Uterus (tissue), 4 donors: ENCODE results near the gene FBP1. TPM values are rescaled to one million over a fixed set of nuclear protein-coding genes. Genes with fewer than 3 reads are reported as not detected.

ENCODE experiments used
- DNase-seq, 2 donors: peaks; one replicate each; pipeline ENCODE4 v3.0.0-alpha.2; 2019 to 2020
- H3K27ac ChIP-seq, 2 donors: fragments of 200-600 bp; sonication (generic); 1 replicate in 1 of 2; 2 replicates in 1 of 2; pipeline ENCODE4 v1.5.1; 2016 to 2018
- H3K27me3 ChIP-seq, 2 donors: fragments of 200-600 bp; sonication (generic); one replicate each; pipeline ENCODE4 v1.5.1; 2018 to 2019; ENCODE audit warnings: control low read depth in 1 of 2
- H3K36me3 ChIP-seq, 2 donors: fragments of 200-600 bp; sonication (generic); one replicate each; pipeline ENCODE4 v1.5.1; 2019; ENCODE audit warnings: control low read depth in 1 of 2
- H3K4me1 ChIP-seq, 2 donors: fragments of 200-600 bp; sonication (generic); one replicate each; pipeline ENCODE4 v1.5.1; 2018 to 2019; ENCODE audit warnings: control low read depth in 1 of 2
- H3K4me3 ChIP-seq, 2 donors: fragments of 200-600 bp; sonication (generic); 1 replicate in 1 of 2; 2 replicates in 1 of 2; pipeline ENCODE4 v1.5.1; 2018 to 2019; ENCODE audit warnings: mild to moderate bottlenecking in 1 of 2
- H3K9me3 ChIP-seq, 2 donors: fragments of 200-600 bp; sonication (generic); one replicate each; pipeline ENCODE4 v1.5.1; 2019; ENCODE audit warnings: control low read depth in 1 of 2
- POLR2A ChIP-seq, 2 donors: fragments of 450-650 bp; IDR thresholded peaks; one replicate each; pipeline ENCODE4 v1.6.1; 2016; ENCODE audit warnings: antibody characterized with exemption in 2 of 2, mild to moderate bottlenecking in 1 of 2, moderate library complexity in 1 of 2
- intact Hi-C: fragments of 100-400 bp; cut with DNase I; formaldehyde crosslinking; loops from one replicate; pipeline ENCODE4 v1.15.1; 2023; ENCODE audit warnings: low total_unique reads
- total RNA-seq, 4 donors: library from RNA; depleted of rRNA in 3 of 4; stranded (reverse); fragments of >200 nt in 3 of 4; gene quantifications; one replicate each; pipeline versions ENCODE4 v1.1.0 to v1.2.4, GENCODE V29; 2014 to 2023
- TF ChIP-seq, protein P1 (sequence below), 4 experiments: fragments of 200-600 bp in 2 of 4; fragments of 450-650 bp in 2 of 4; sonication (generic) in 2 of 4; IDR thresholded peaks; one replicate each; pipeline ENCODE4 v1.5.1; 2016 to 2019; ENCODE audit warnings: antibody characterized with exemption in 4 of 4, mild to moderate bottlenecking in 2 of 4, moderate library complexity in 1 of 4
- donor health status: DM: yes; HTN: yes; CAD: no.

FBP1 gene
- total RNA-seq, 4 donors from 2014 or later = 0.29 to 2.6 (median 0.90) TPM; not detected in 1

DNA sequence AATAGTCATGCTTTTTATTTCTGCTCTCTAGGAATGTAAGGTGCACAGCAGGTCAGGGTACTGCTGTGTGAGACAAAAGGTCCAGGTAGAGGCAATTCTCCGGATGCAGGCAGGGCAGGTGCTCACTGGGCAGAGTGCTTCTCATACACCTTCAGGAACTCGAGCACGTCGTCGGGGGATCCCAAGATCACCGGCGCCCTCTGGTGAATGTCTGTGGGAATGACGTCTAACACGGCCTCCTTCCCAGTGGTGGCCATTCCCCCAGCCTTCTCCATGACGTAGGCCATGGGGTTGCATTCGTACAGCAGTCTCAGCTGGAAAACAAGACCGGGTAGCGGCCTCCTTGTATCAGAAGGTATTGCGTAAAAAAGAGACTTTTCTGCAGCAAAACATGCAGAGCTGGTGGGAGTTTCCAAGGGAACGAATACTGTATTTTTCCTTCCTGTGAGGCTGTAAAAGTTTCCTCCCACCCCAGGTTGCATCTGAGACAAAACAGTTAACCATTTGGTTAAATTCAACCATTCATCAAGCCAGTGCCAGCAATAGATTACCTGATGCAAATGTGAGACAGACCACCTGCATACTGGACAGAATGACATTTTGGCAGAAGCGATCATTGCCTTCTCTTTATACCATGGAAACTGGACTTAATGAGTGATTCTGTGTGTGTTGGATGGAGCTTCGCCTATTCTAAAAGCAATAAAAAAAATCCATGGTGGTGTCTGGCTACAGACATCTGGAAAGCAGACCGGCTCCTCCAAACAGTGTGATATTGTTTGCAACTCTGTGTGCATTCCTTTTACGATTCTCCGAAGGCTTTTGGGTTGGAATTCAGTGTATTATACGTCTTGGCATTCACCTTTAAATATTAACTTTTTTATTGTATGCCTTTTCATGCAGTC lies 35.8 kb downstream of the FBP1 start:
- peak; percentile 70 to 78 for DNase-seq
- Histone ChIP-seq H3K4me3 (no peak overlapping the region), H3K9me3 (no peaks in the 10 kb centered on the region), H3K27ac (no peak overlapping the region), H3K4me1 (no peaks in the 10 kb centered on the region), H3K36me3 (no peaks in the 10 kb centered on the region), H3K27me3 (no peaks in the 10 kb centered on the region)
- TF ChIP-seq POLR2A (IDR thresholded peaks at IDR 0.05) = no peak
- TF ChIP-seq, protein P1, sequence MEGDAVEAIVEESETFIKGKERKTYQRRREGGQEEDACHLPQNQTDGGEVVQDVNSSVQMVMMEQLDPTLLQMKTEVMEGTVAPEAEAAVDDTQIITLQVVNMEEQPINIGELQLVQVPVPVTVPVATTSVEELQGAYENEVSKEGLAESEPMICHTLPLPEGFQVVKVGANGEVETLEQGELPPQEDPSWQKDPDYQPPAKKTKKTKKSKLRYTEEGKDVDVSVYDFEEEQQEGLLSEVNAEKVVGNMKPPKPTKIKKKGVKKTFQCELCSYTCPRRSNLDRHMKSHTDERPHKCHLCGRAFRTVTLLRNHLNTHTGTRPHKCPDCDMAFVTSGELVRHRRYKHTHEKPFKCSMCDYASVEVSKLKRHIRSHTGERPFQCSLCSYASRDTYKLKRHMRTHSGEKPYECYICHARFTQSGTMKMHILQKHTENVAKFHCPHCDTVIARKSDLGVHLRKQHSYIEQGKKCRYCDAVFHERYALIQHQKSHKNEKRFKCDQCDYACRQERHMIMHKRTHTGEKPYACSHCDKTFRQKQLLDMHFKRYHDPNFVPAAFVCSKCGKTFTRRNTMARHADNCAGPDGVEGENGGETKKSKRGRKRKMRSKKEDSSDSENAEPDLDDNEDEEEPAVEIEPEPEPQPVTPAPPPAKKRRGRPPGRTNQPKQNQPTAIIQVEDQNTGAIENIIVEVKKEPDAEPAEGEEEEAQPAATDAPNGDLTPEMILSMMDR (IDR thresholded peaks at IDR 0.05) = peak; percentile 9 to 46 (median 29)
- intact Hi-C loops = loop anchor here (10.0 kb wide), 1 partner anchor 509 kb away; no protein-coding TSS in a partner anchor

DNA sequence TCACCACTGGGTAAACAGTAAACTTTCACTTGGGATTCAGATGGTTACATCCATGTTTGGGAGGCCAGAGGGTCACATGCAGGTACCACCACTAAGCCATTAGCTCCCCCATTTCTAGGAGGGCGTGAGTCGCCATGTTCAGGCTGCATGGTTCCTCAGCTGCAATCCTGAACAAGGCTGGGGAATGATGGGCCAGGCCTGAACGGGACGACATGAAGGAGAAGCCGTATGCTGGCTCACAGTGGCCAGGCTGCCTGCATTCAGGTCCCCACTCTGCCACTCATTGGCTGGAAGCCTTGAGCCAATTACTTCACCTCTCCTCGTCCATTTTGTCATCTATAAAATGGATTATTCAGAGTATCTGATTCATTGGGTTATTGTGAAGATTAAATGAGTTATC lies 36.7 kb downstream of the FBP1 start:
- Histone ChIP-seq H3K36me3 (no peaks in the 10 kb centered on the region), H3K4me3 (no peak overlapping the region), H3K4me1 (no peaks in the 10 kb centered on the region), H3K27me3 (no peaks in the 10 kb centered on the region), H3K9me3 (no peaks in the 10 kb centered on the region), H3K27ac (no peak overlapping the region)
- DNase-seq = no peak
- no peak for TF ChIP-seq POLR2A (IDR thresholded peaks at IDR 0.05)
- TF ChIP-seq, protein P1 (IDR thresholded peaks at IDR 0.05) = no peak
- intact Hi-C loops = loop anchor here (10.0 kb wide), 1 partner anchor 508 kb away; no protein-coding TSS in a partner anchor

DNA sequence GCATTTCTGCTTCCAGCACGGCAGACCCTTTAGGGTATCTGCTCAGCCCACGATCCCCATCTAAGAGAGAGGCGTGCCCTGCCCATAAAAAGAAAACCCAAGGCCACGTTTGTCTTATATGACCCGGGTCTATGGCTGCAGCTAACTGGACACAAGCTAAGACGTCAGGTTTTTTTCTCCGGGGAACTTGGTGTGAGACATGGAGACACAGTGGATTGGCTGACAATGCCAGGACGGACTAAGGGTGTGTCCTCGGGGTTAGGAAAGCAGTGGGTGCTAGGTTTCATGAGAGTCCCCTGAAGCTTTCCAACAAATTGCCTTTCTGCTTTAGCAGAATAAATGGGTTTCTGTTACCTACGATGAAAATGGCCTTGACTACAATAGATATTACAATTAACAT lies 38.6 kb downstream of the FBP1 start:
- TF ChIP-seq, protein P1 (IDR thresholded peaks at IDR 0.05) = no peak
- TF ChIP-seq POLR2A (IDR thresholded peaks at IDR 0.05) = no peak
- Histone ChIP-seq H3K9me3 (no peaks in the 10 kb centered on the region), H3K36me3 (no peaks in the 10 kb centered on the region), H3K27me3 (no peaks in the 10 kb centered on the region), H3K4me3 (no peak overlapping the region), H3K4me1 (no peaks in the 10 kb centered on the region), H3K27ac (no peak overlapping the region)
- DNase-seq = no peak
- intact Hi-C loops = loop anchor here (10.0 kb wide), 1 partner anchor 506 kb away; no protein-coding TSS in a partner anchor

DNA sequence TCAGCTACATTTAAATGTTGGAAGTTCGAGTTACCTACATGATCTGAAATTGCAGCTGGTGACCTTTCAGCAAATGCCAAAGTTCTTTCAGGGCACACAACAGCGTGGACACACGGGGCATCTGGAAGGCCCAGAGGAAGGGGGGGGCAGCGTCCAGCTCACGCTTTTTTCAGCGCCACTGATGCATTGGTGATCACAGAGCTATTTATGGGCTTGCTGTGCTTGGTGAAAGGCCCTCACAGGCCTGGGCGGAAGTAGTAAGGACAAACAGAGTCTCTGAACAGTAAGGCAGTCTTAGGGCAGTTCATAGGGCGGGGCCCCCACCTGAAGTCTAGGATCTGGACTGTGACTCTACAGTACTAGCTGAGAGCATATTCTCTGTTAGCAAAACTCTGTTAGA lies 39.1 kb downstream of the FBP1 start:
- no peak for DNase-seq
- no peaks in the 10 kb centered on the region for H3K27me3 ChIP-seq
- no peak overlapping the region for H3K27ac ChIP-seq
- no peaks in the 10 kb centered on the region for H3K4me1 ChIP-seq
- H3K36me3 ChIP-seq = no peaks in the 10 kb centered on the region
- TF ChIP-seq POLR2A (IDR thresholded peaks at IDR 0.05) = no peak
- TF ChIP-seq, protein P1 (IDR thresholded peaks at IDR 0.05) = no peak
- no peaks in the 10 kb centered on the region for H3K9me3 ChIP-seq
- intact Hi-C loops = loop anchor here (10.0 kb wide), 1 partner anchor 505 kb away; no protein-coding TSS in a partner anchor
- H3K4me3 ChIP-seq = no peak overlapping the region

DNA sequence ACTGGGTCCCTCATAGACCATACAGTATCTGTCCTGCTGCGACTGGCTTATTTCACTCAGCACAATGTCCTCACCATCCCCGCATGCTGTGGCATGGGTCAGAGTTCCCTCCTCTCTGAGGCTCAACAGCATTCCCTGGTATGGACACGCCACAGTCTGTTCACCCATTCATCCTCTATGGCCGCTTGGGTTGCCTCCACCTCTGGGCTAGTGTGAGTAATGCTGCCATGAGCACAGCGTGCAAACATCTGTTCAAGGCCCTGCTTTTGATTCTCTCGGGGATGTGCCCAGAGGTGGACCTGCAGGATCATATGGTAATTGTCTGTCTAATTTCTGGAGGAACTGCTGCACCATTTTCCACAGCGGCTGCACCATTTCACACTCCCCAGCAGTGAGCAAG lies 40.2 kb downstream of the FBP1 start:
- no peak for DNase-seq
- Histone ChIP-seq H3K4me1 (no peaks in the 10 kb centered on the region), H3K9me3 (no peaks in the 10 kb centered on the region), H3K36me3 (no peaks in the 10 kb centered on the region), H3K4me3 (no peak overlapping the region), H3K27ac (no peak overlapping the region), H3K27me3 (no peaks in the 10 kb centered on the region)
- TF ChIP-seq POLR2A (IDR thresholded peaks at IDR 0.05) = no peak
- TF ChIP-seq, protein P1 (IDR thresholded peaks at IDR 0.05) = no peak
- intact Hi-C loops = no loop called here
